Measurements from ENCODE around the gene MYL9. TPM values are rescaled to one million over a fixed set of nuclear protein-coding genes. Genes with fewer than 3 reads are reported as not detected.
A peak's percentile ranks its signal among the peaks of the same experiment; 100 is the strongest.

The MYL9 gene
- polyA plus RNA-seq, 1 donor (not counting 4 experiments of a cell fraction or from before 2014, with no cell fraction given) = 1.7 TPM

DNA sequence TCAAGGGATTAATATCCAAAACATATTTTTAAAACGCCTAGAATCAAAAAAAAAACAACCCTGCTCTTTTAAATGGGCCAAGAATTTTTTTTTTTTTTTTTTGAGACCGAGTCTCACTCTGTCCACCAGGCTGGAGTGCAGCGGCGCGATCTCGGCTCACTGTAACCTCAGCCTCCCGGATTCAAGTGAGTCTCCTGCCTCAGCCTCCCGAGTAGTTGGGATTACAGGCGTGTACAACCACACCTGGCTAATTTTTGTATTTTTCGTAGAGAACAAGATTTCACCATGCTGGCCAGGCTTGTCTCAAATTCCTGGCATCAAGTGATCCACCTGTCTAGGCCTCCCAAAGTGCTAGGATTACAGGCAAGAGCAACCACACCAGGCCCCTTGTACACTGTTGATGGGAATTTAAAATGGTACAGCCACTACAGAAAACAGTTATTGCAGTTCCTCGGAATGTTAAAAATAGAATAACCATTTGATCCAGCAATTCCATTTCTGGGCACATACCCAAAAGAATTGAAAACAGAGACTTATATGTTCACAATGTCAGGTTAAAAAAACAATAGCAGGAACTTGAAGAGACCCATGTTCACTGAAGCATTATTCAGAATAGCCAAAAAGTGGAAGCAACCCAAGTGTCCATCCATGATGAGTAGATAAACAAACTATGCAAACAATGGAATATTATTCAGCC lies 3.1 kb upstream of the MYL9 start:
- Histone ChIP-seq H3K4me3 (ENCODE audit: control insufficient read depth in 2 of 3, extremely low read depth in 1 of 3, insufficient read depth in 2 of 3, low read depth in 1 of 3, low read length in 3 of 3) (no peak overlapping the region), H3K4me1 (ENCODE audit: control insufficient read depth, extremely low read depth, insufficient read depth, low read length) (no peaks in the 10 kb centered on the region), H3K36me3 (ENCODE audit: control insufficient read depth in 2 of 2, extremely low read depth in 1 of 2, insufficient read depth in 2 of 2, low read length in 2 of 2) (no peaks in the 10 kb centered on the region), H3K9me3 (ENCODE audit: control insufficient read depth, low read depth, low read length) (no peaks in the 10 kb centered on the region), H2AFZ (ENCODE audit: control insufficient read depth, low read length) (no peak overlapping the region), H3K27ac (ENCODE audit: control insufficient read depth, insufficient read depth, low read length) (no peak overlapping the region), H3K9ac (ENCODE audit: control insufficient read depth, extremely low read depth, insufficient read depth, low read length) (no peak overlapping the region), H3K27me3 (ENCODE audit: control insufficient read depth, extremely low read depth, insufficient read depth, low read length) (no peaks in the 10 kb centered on the region), H3K4me2 (ENCODE audit: control insufficient read depth, extremely low read depth, insufficient read depth, low read depth, low read length) (no peak overlapping the region), H4K20me1 (ENCODE audit: control insufficient read depth, extremely low read depth, insufficient read depth, low read length) (no peaks in the 10 kb centered on the region), H3K9me1 (ENCODE audit: control insufficient read depth, extremely low read depth, insufficient read depth, low read length) (no peaks in the 10 kb centered on the region), H3K79me2 (ENCODE audit: control insufficient read depth, insufficient read depth, low read length) (no peaks in the 10 kb centered on the region)
- no peak for TF ChIP-seq EZH2 (IDR thresholded peaks at IDR 0.05; ENCODE audit: low read length)
- DNase-seq (ENCODE audit: low read depth, low spot score) (no peak), FAIRE-seq (no peak)
- dilution Hi-C loops (cut with MboI; ENCODE audit: extremely low pct_ligation_motif_present, low sequenced_read_pairs) = no loop called here

GRCh38 chr20:36540551-36541211 lies 638 bp upstream of the MYL9 start:
- Histone ChIP-seq H3K4me1 (ENCODE audit: control insufficient read depth, extremely low read depth, insufficient read depth, low read length) (no peaks in the 10 kb centered on the region), H4K20me1 (ENCODE audit: control insufficient read depth, extremely low read depth, insufficient read depth, low read length) (no peaks in the 10 kb centered on the region), H3K79me2 (ENCODE audit: control insufficient read depth, insufficient read depth, low read length) (no peaks in the 10 kb centered on the region), H3K4me3 (ENCODE audit: control insufficient read depth in 2 of 3, extremely low read depth in 1 of 3, insufficient read depth in 2 of 3, low read depth in 1 of 3, low read length in 3 of 3) (no peak overlapping the region), H3K4me2 (ENCODE audit: control insufficient read depth, extremely low read depth, insufficient read depth, low read depth, low read length) (no peak overlapping the region), H3K36me3 (ENCODE audit: control insufficient read depth in 2 of 2, extremely low read depth in 1 of 2, insufficient read depth in 2 of 2, low read length in 2 of 2) (no peaks in the 10 kb centered on the region), H3K9me3 (ENCODE audit: control insufficient read depth, low read depth, low read length) (no peaks in the 10 kb centered on the region), H3K9ac (ENCODE audit: control insufficient read depth, extremely low read depth, insufficient read depth, low read length) (no peak overlapping the region), H3K9me1 (ENCODE audit: control insufficient read depth, extremely low read depth, insufficient read depth, low read length) (no peaks in the 10 kb centered on the region), H2AFZ (ENCODE audit: control insufficient read depth, low read length) (peak overlapping the region; percentile 12), H3K27me3 (ENCODE audit: control insufficient read depth, extremely low read depth, insufficient read depth, low read length) (no peaks in the 10 kb centered on the region), H3K27ac (ENCODE audit: control insufficient read depth, insufficient read depth, low read length) (no peak overlapping the region)
- TF ChIP-seq, protein P1, sequence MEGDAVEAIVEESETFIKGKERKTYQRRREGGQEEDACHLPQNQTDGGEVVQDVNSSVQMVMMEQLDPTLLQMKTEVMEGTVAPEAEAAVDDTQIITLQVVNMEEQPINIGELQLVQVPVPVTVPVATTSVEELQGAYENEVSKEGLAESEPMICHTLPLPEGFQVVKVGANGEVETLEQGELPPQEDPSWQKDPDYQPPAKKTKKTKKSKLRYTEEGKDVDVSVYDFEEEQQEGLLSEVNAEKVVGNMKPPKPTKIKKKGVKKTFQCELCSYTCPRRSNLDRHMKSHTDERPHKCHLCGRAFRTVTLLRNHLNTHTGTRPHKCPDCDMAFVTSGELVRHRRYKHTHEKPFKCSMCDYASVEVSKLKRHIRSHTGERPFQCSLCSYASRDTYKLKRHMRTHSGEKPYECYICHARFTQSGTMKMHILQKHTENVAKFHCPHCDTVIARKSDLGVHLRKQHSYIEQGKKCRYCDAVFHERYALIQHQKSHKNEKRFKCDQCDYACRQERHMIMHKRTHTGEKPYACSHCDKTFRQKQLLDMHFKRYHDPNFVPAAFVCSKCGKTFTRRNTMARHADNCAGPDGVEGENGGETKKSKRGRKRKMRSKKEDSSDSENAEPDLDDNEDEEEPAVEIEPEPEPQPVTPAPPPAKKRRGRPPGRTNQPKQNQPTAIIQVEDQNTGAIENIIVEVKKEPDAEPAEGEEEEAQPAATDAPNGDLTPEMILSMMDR (optimal IDR thresholded peaks at IDR 0.05 in 1 of 3, IDR thresholded peaks at IDR 0.05 in 1 of 3, conservative IDR thresholded peaks at IDR 0.05 in 1 of 3; ENCODE audit: extremely low read depth in 1 of 3, insufficient read depth in 2 of 3, low read length in 3 of 3) = no peak
- TF ChIP-seq EZH2 (IDR thresholded peaks at IDR 0.05; ENCODE audit: low read length) = no peak
- DNase-seq (ENCODE audit: low read depth, low spot score) = no peak
- FAIRE-seq = no peak
- dilution Hi-C loops (cut with MboI; ENCODE audit: extremely low pct_ligation_motif_present, low sequenced_read_pairs) = no loop called here

Data from keratinocyte (primary cell).